T-helper 1 cell treated with Interleukin-12 subunit alpha and Interleukin-12 subunit beta and Interleukin-4 antibody, amounts not matched to agents 30 ng/mL and 1 ng/mL, for 36 hours (primary cell): ENCODE data around the gene EYA2. TPM values are rescaled to one million over a fixed set of nuclear protein-coding genes. Genes with fewer than 3 reads are reported as not detected.
"Not testable (repeated sequence)": the region's sequence is repeated elsewhere in the genome, so short reads cannot be mapped to it uniquely, and the experiment has no call there.

ENCODE experiments used
- intact Hi-C: fragments of 100-400 bp; cut with micrococcal nuclease; formaldehyde crosslinking; loops from one replicate; pipeline ENCODE4 v1.15.1; 2024
- total RNA-seq: library from RNA; stranded (reverse); gene quantifications from 2 replicates; pipeline ENCODE4 v1.2.3, GENCODE V29; 2022

EYA2 gene
- total RNA-seq, 1 donor from 2014 or later = not detected

- intact Hi-C loops = no loop called here
These were observed 273.2 kb downstream of the EYA2 start for GRCh38 chr20:47167846-47168245.

GRCh38 chr20:47172579-47172978, 277.9 kb downstream of the EYA2 start:
- intact Hi-C loops = no loop called here

GRCh38 chr20:47173596-47174216, 279.1 kb downstream of the EYA2 start:
- intact Hi-C loops = no loop called here

DNA sequence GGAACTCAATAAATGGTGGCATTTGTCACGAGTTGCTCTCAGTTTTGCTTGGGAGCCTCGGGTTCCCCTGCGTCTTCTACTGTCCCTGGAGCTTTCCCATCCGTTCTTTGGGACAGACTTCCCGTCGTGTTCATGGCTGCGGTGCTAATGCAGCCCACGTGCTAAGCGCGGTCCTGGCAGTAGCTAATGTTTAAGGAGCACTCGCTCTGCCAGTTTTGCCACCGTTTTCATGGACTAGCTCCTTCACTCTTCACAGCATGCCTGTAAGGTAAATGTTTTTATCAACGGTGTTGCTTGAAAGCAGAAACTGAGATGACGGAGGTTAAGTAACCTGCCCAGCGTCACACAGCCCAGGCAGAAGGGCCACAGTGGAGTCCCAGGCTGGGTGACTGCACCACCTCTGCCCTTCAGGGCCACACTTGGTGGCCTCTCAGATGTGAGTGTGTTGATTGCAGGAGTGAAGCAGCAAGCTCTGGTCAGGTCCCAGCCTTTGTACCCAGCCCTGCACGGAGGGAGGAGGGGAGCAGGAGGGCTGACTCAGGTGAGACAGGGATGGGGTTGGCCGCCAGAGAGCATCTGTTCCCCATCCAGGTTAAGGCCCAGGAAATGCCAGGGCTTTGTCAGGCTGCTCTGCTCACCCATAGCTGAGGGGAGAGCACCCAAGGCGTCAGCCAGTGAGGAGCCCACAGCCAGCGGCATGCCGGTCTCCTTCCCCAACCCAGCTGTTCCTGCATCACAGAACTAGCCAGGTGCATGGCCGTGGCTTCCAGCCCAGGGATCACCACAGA, 280.0 kb downstream of the EYA2 start:
- intact Hi-C loops = no loop called here

DNA sequence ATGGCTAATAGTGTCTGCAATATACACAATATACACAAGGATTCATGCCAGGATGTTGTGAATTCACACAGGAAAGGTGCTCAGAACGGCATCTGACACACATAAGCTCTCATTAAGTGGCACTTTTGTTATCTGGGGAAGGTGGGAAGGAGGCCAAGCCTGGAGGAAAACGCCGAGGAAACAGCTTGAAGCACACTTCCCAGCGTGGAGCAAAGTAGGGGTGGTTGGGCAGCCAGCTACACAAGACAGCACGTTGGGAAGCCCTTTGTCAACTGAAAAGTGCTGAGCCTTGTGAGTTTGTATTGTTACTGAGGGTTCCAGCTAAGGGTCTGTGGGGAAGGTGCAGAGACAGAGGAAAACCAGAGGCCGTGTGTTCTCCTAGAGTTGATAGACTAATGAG, 280.9 kb downstream of the EYA2 start:
- intact Hi-C loops = no loop called here

GRCh38 chr20:47176217-47176616, 281.6 kb downstream of the EYA2 start:
- intact Hi-C loops = not testable (repeated sequence)

GRCh38 chr20:47178277-47178676, 283.6 kb downstream of the EYA2 start:
- intact Hi-C loops = no loop called here

DNA sequence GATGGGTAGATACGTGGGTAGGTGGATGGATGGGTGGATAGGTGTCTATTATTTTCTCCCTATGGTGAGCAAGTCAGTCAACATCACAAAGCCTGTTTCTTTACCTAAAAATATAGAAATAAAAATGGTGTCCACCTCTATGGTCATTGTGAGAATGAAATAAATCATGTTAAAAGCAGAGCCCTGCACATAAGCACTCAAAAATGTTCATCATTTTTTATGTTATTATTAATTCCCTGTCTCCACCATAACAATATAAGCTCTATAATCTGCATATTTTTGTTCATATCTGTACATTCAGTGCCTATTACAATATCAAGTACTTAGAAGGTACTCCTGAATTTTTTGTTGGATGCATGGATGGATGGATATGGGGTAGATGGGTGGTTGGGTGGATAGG, 284.2 kb downstream of the EYA2 start:
- intact Hi-C loops = no loop called here

DNA sequence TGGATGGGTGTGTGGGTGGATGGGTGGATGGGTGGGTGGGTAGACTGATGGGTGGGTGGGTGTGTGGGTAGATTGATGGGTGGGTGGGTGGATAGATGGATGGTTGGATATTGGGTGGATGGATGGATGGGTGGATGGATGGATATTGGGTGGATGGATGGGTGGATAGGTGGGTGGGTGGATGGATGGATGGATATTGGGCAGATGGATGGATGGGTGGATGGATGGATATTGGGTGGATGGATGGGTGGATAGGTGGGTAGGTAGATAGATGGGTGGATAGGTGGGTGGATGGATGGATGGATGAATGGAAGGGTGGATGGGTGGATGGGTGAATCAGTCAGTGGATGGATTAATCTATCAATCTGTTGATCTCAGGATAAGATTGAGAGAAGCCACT, 284.6 kb downstream of the EYA2 start:
- intact Hi-C loops = no loop called here

DNA sequence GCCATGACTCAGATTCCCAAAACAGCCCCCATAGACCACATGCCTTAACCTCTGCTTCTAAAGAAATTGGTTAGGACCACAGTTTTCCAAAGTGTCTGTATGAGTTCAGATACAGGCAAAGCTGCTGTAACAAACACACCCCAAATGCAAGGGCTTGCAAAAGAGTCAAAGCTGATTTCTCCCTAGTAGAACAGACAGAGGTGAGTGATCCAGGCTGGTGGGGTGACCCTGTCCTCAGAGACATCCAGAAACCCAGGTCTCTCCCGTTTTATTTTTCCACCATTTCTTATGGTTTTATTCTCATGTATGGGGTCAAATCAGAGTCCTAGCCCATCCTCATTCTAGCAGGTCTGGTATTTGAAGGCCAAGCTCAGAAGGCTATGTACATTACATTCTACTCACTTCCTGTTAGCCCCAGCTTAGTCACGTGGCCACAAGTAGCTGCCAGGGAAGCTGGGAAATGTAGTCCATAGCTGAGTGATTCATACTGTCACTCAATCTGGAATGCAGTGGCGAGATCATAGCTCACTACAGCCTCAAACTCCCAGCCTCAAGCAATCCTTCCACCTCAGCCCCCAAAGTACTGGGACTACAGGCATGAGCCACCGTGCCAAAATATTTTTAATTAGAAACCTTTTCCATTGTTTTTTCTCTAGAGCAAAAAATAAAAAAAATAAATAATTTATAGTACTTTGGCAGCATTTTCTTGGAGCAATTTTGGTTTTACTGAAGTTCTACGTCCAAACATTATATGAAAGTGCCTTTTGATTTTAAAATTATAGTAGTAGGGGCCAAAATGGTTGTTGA, 286.6 kb downstream of the EYA2 start:
- intact Hi-C loops = no loop called here

- intact Hi-C loops = no loop called here
These were observed 288.7 kb downstream of the EYA2 start for GRCh38 chr20:47183367-47183766.

GRCh38 chr20:47187450-47188195, 293.0 kb downstream of the EYA2 start:
- intact Hi-C loops = no loop called here

- intact Hi-C loops = no loop called here
These were observed 293.9 kb downstream of the EYA2 start for GRCh38 chr20:47188540-47188939.

DNA sequence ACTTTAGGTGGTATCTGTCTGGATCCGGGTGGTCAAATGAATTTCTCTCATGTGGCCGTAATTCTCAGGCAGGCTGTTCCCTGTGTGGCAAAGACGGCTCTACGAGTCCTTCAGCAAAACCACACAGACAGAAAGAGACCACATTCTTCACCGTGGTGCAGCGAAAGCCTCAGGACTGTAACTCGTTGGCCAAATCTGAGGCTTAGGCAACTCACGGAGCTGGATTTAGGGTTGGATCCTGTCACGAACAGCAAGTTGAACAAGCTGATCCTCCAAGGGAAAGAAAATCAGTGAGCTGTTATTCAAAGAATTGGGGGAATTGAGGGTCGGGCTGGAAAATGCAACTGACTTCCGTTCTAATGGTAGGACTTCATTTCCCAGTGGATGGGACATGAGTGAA, 294.4 kb downstream of the EYA2 start:
- intact Hi-C loops = no loop called here

DNA sequence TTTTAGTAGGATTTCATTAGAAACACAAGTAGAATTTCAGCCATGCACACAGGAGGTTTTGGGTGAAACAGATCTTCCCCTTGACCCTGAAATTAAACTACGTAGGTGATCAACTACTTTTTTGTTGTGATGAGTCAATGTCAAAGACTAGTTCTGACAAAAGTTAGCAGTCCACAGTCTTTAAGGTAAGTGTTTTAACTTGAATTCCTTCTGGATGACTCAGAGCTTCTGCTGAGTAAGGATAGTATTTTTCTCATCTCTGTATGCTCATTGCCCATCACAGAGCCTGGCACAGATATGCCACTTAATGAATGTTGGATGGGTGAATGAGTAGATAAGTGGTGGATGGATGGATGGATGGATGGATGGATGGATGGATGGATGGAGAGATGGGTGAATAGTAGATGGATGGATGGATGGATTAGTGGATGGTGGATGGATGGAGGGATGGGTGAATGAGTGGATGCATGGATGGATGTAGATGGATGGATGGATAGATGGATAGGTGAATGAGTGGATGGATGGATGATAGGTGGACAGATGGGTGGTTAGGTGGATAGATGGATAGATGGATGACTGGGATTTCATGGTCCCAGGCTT, 296.5 kb downstream of the EYA2 start:
- intact Hi-C loops = no loop called here

GRCh38 chr20:47191956-47192355, 297.3 kb downstream of the EYA2 start:
- intact Hi-C loops = no loop called here

DNA sequence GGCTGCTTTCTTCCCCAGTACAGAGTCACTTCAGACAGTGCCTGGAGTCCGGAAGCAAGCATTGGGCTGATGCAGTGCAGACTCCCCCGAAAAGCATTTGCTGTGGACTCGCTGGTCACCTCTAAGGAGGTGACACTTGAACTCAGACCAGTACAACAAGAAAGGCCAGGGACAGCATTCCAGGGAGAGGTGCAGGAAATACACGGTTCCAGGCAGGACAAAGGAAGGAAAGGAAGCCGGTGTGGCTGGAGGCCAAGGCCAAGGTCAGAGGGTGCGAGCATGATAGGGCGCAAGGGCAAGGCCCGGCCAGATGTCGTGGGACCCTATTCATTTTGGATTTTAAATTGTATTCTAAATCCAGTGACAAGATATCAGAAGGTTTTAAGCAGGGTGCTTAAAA, 300.9 kb downstream of the EYA2 start:
- intact Hi-C loops = loop anchor here (5.0 kb wide), 1 partner anchor 467 kb away; no protein-coding TSS in a partner anchor

GRCh38 chr20:47196091-47197081, 301.7 kb downstream of the EYA2 start:
- intact Hi-C loops = loop anchor here (1.0 to 5.0 kb wide), 7 partner anchors 77 to 1425 kb away; no protein-coding TSS in a partner anchor

DNA sequence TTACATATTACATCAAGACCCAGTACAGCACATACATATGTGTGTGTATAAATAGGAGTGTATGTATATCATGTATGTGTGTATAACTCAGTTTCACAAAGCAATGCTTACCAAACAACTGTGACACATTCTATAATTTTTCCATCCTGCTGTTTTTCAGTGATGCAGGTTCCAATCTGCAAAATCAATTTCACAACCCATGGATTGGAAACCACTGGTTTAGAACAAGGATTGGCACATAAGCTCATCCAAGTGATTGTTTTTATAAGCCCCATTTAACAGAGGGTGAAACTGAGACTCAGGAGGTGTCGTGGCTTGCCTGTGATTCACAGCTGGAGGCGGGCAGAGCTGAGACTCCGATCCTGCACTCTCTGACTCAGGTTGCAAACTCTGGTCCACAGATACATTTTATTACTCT, 303.6 kb downstream of the EYA2 start:
- intact Hi-C loops = loop anchor here (5.0 kb wide), 1 partner anchor 464 kb away; no protein-coding TSS in a partner anchor
